ENCODE measurements around the gene SNORC. TPM values are rescaled to one million over a fixed set of nuclear protein-coding genes. Genes with fewer than 3 reads are reported as not detected.

The SNORC gene
- total and polyA plus RNA-seq, 9 of the 15 experiments (the other 6 are each of a cell fraction or from before 2014, with no cell fraction given), result 0.14 to 2.5 (median 0.72) TPM; not detected in 2

- no peaks in the 10 kb centered on the region for H3K79me2 ChIP-seq (ENCODE audit: control insufficient read depth, insufficient read depth, low read length)
- no peak for TF ChIP-seq ILK (tag; IDR thresholded peaks at IDR 0.05; ENCODE audit: borderline replicate concordance, low read depth)
- no peak for TF ChIP-seq ARNT (IDR thresholded peaks at IDR 0.05)
- no peak for TF ChIP-seq USF1 (CRISPR knock-in tag; IDR thresholded peaks at IDR 0.05)
- TF ChIP-seq MLX (CRISPR knock-in tag; conservative IDR thresholded peaks at IDR 0.05), result no peak
- no peak for TF ChIP-seq CBX8 (IDR thresholded peaks at IDR 0.05; ENCODE audit: borderline replicate concordance, extremely low read depth, low read depth, low read length, poor library complexity, severe bottlenecking)
- no peak for TF ChIP-seq IRF9 (tag; IDR thresholded peaks at IDR 0.05)
- TF ChIP-seq ZBTB7A (IDR thresholded peaks at IDR 0.05; ENCODE audit: borderline replicate concordance, control insufficient read depth, low read depth, low read length), result no peak
- no peak for TF ChIP-seq SIX5 (IDR thresholded peaks at IDR 0.05; ENCODE audit: borderline replicate concordance in 1 of 2, insufficient read depth in 1 of 2, low read depth in 1 of 2, low read length in 2 of 2)
- no peak for TF ChIP-seq ZC3H11A (IDR thresholded peaks at IDR 0.05; ENCODE audit: low read depth, low read length)
- TF ChIP-seq KLF13 (tag; IDR thresholded peaks at IDR 0.05; ENCODE audit: borderline replicate concordance, low read depth), result no peak
- peak in 2 of 4 experiments; percentile 60 to 61 for DNase-seq (ENCODE audit: extremely low read depth in 1 of 4, low spot score in 3 of 4)
- in situ Hi-C loops (cut with MboI), result no loop called here
- CTCF ChIA-PET (ENCODE audit: low intra/inter-chr PET ratio), result no interaction called here
- H3K36me3 ChIP-seq (ENCODE audit: control insufficient read depth, insufficient read depth, low read length), result no peaks in the 10 kb centered on the region
- intact Hi-C loops (cut with micrococcal nuclease), result no loop called here
- H3K9ac ChIP-seq (ENCODE audit: insufficient read depth in 1 of 2, low read depth in 2 of 2, low read length in 2 of 2), result no peak overlapping the region
- H3K9me3 ChIP-seq (replicated peaks; ENCODE audit: control insufficient read depth, insufficient read depth, low read depth, low read length), result no peaks in the 10 kb centered on the region
- no TSS peak for BruUV-seq (replicated peaks)
- FAIRE-seq, result no peak
- no peak overlapping the region for H3K4me3 ChIP-seq
- H3K9me1 ChIP-seq (ENCODE audit: control insufficient read depth, insufficient read depth, low read length), result no peaks in the 10 kb centered on the region
- no peak overlapping the region for H2AFZ ChIP-seq (ENCODE audit: low read depth, low read length)
- WGBS (ENCODE audit: insufficient coverage, low coverage, missing lambda C conversion rate), result 93% methylated on average over 5 of the region's 114 CpGs
- H3K27me3 ChIP-seq (ENCODE audit: control insufficient read depth in 2 of 2, insufficient read depth in 2 of 2, low read length in 2 of 2), result peaks cover 0 to 43% of the 10 kb centered on the region in 2 experiments; a peak in 3 of 5 replicates
- no peak overlapping the region for H3K27ac ChIP-seq (ENCODE audit: extremely low read depth, low read depth, low read length)
- no peak for ATAC-seq
- peaks cover 0 to 16% of the 10 kb centered on the region in 2 experiments; a peak in 2 of 5 replicates for H3K4me1 ChIP-seq (replicated peaks in 1 of 2; ENCODE audit: control insufficient read depth in 2 of 2, insufficient read depth in 2 of 2, low read length in 2 of 2)
- H3K4me2 ChIP-seq (ENCODE audit: insufficient read depth, low read length), result no peak overlapping the region
- no peaks in the 10 kb centered on the region for H4K20me1 ChIP-seq (replicated peaks; ENCODE audit: control insufficient read depth, insufficient read depth, low read length)
- POLR2A ChIA-PET, result interaction anchor here (0.6 kb wide), 1 partner anchor 308 kb away, joined by 4 read pairs; no protein-coding TSS in a partner anchor
Observed at GRCh38 chr2:232927793-232928550, 57.9 kb downstream of the SNORC start.
